Measurements from ENCODE around the gene KRT85. TPM values are rescaled to one million over a fixed set of nuclear protein-coding genes. Genes with fewer than 3 reads are reported as not detected.

The KRT85 gene
- total and polyA plus RNA-seq, 2 of the 13 experiments (the other 11 are each of a cell fraction or from before 2014, with no cell fraction given), result not detected

DNA sequence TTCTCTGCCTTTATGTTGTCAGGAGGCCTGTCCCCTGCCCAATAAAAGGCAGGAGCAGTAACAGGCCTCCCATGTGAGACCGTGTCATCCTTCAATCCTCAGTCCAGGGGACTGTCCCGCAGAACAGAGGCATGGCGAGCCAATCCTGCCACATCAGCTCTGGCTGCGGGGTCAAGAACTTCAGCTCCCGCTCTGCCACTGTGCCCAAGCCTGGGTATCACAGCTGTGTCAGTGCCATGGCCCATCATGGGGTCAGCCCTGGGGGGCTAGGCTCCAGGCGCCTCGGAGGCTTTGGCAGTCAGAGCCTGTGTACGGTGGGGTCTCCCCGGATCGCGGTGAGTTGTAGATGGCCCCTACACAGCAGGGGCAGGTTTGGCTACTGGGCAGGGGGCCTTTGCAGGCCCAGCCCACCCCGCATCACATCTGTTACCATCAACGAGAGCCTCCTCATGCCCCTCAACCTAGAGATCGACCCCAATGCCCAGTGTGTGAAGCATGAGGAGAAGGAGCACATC is 26.2 kb downstream of the KRT85 start:
- intact Hi-C loops (cut with micrococcal nuclease; ENCODE audit: unreplicated experiment) (no loop called here), in situ Hi-C loops (cut with HindIII; ENCODE audit: extremely low pct_ligation_motif_present, low pct_unique_long_range_greater_than_20kb) (no loop called here)
- CTCF ChIA-PET (ENCODE audit: low intra/inter-chr PET ratio, low total read pairs), result no interaction called here
- Histone ChIP-seq H3K9me3 (ENCODE audit: low read length) (no peaks in the 10 kb centered on the region), H3K4me1 (ENCODE audit: insufficient read depth, low read length) (no peaks in the 10 kb centered on the region), H3K79me2 (ENCODE audit: insufficient read depth, low read length) (no peaks in the 10 kb centered on the region), H3K4me3 (replicated peaks in 1 of 3; ENCODE audit: insufficient read depth in 1 of 3, low read depth in 2 of 3, low read length in 3 of 3) (no peak overlapping the region), H4K20me1 (ENCODE audit: insufficient read depth, low read length) (no peaks in the 10 kb centered on the region), H3K4me2 (ENCODE audit: low read depth, low read length) (no peak overlapping the region), H3K27ac (ENCODE audit: extremely low read length, insufficient read depth, low read length) (no peak overlapping the region), H3K27me3 (ENCODE audit: control insufficient read depth in 1 of 2, insufficient read depth in 2 of 2, low read length in 2 of 2) (peaks cover 3 to 22% of the 10 kb centered on the region in 2 experiments; a peak in 2 of 5 replicates), H2AFZ (ENCODE audit: low read length) (no peak overlapping the region), H3K36me3 (replicated peaks in 1 of 2; ENCODE audit: control insufficient read depth in 1 of 2, insufficient read depth in 2 of 2, low read length in 2 of 2) (no peaks in the 10 kb centered on the region), H3K9ac (ENCODE audit: insufficient read depth, low read depth, low read length) (no peak overlapping the region)
- no peak for ATAC-seq
- POLR2A ChIA-PET, result no interaction called here
- FAIRE-seq, result no peak
- WGBS (ENCODE audit: low lambda C conversion rate), result 42% methylated on average over 8 of the region's 14 CpGs
- TF ChIP-seq, protein P1, sequence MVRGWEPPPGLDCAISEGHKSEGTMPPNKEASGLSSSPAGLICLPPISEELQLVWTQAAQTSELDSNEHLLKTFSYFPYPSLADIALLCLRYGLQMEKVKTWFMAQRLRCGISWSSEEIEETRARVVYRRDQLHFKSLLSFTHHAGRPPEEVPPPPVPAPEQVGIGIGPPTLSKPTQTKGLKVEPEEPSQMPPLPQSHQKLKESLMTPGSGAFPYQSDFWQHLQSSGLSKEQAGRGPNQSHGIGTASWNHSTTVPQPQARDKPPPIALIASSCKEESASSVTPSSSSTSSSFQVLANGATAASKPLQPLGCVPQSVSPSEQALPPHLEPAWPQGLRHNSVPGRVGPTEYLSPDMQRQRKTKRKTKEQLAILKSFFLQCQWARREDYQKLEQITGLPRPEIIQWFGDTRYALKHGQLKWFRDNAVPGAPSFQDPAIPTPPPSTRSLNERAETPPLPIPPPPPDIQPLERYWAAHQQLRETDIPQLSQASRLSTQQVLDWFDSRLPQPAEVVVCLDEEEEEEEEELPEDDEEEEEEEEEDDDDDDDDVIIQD (CRISPR knock-in tag; IDR thresholded peaks at IDR 0.05; ENCODE audit: low read depth), result no peak
- no peak for TF ChIP-seq SMAD3 (CRISPR knock-in tag; IDR thresholded peaks at IDR 0.05)
- TF ChIP-seq PPARG (CRISPR knock-in tag; conservative IDR thresholded peaks at IDR 0.05), result no peak
- TF ChIP-seq, protein P2, sequence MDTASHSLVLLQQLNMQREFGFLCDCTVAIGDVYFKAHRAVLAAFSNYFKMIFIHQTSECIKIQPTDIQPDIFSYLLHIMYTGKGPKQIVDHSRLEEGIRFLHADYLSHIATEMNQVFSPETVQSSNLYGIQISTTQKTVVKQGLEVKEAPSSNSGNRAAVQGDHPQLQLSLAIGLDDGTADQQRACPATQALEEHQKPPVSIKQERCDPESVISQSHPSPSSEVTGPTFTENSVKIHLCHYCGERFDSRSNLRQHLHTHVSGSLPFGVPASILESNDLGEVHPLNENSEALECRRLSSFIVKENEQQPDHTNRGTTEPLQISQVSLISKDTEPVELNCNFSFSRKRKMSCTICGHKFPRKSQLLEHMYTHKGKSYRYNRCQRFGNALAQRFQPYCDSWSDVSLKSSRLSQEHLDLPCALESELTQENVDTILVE (CRISPR knock-in tag; IDR thresholded peaks at IDR 0.05), result no peak
- TF ChIP-seq, protein P3, sequence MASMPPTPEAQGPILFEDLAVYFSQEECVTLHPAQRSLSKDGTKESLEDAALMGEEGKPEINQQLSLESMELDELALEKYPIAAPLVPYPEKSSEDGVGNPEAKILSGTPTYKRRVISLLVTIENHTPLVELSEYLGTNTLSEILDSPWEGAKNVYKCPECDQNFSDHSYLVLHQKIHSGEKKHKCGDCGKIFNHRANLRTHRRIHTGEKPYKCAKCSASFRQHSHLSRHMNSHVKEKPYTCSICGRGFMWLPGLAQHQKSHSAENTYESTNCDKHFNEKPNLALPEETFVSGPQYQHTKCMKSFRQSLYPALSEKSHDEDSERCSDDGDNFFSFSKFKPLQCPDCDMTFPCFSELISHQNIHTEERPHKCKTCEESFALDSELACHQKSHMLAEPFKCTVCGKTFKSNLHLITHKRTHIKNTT (CRISPR knock-in tag; IDR thresholded peaks at IDR 0.05), result no peak
- no peak for TF ChIP-seq ZNF251 (CRISPR knock-in tag; IDR thresholded peaks at IDR 0.05)
- TF ChIP-seq ZNF709 (CRISPR knock-in tag; IDR thresholded peaks at IDR 0.05), result no peak
- no peak for TF ChIP-seq MAF1 (CRISPR knock-in tag; IDR thresholded peaks at IDR 0.05; ENCODE audit: borderline replicate concordance)
- no peak for TF ChIP-seq NFKBIZ (CRISPR knock-in tag; IDR thresholded peaks at IDR 0.05)
- no peak for TF ChIP-seq YEATS4 (CRISPR knock-in tag; IDR thresholded peaks at IDR 0.05; ENCODE audit: borderline replicate concordance)
- TF ChIP-seq HCFC1 (IDR thresholded peaks at IDR 0.05; ENCODE audit: low read depth, low read length), result no peak
- TF ChIP-seq HDAC6 (IDR thresholded peaks at IDR 0.05; ENCODE audit: low read depth, low read length), result no peak
- TF ChIP-seq, protein P4, sequence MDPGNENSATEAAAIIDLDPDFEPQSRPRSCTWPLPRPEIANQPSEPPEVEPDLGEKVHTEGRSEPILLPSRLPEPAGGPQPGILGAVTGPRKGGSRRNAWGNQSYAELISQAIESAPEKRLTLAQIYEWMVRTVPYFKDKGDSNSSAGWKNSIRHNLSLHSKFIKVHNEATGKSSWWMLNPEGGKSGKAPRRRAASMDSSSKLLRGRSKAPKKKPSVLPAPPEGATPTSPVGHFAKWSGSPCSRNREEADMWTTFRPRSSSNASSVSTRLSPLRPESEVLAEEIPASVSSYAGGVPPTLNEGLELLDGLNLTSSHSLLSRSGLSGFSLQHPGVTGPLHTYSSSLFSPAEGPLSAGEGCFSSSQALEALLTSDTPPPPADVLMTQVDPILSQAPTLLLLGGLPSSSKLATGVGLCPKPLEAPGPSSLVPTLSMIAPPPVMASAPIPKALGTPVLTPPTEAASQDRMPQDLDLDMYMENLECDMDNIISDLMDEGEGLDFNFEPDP (CRISPR knock-in tag; conservative IDR thresholded peaks at IDR 0.05), result no peak
- no TSS peak for BruUV-seq (replicated peaks)
- no peak for DNase-seq (ENCODE audit: low spot score)
